ENCODE data around the gene SBF2. TPM values are rescaled to one million over a fixed set of nuclear protein-coding genes. Genes with fewer than 3 reads are reported as not detected.
A peak's percentile ranks its signal among the peaks of the same experiment; 100 is the strongest.

SBF2 gene
- total RNA-seq, 1 experiment from 2014 or later, result 30.2 TPM

- Histone ChIP-seq H2BK120ac (ENCODE audit: low read depth, low read length, poor library complexity, severe bottlenecking) (no peak overlapping the region), H4K5ac (ENCODE audit: insufficient read length, low read depth, low read length) (no peak overlapping the region), H2BK5ac (ENCODE audit: insufficient read length, low read length) (no peak overlapping the region), H3K9ac (ENCODE audit: extremely low read depth, insufficient read length, low read length) (no peak overlapping the region), H3K18ac (ENCODE audit: insufficient read length, low read depth, low read length) (no peak overlapping the region), H3K27ac (ENCODE audit: insufficient read length, low read depth, low read length) (no peak overlapping the region), H3K23ac (ENCODE audit: insufficient read length, low read depth, low read length) (no peak overlapping the region), H3K9me3 (ENCODE audit: control insufficient read depth, low read depth, low read length) (no peaks in the 10 kb centered on the region), H2AFZ (ENCODE audit: low read length) (no peak overlapping the region), H3K4me2 (ENCODE audit: insufficient read depth, insufficient read length, low read length) (no peak overlapping the region), H3T11ph (ENCODE audit: low read length) (no peak overlapping the region), H2BK20ac (ENCODE audit: low read depth, low read length, poor library complexity, severe bottlenecking) (no peak overlapping the region), H3K4ac (ENCODE audit: low read depth, low read length) (no peak overlapping the region), H3K14ac (ENCODE audit: insufficient read depth, low read length) (0 out of 2 replicates have a peak overlapping the region, but pooled peaks have one; percentile 36), H2AK5ac (ENCODE audit: insufficient read length, low read length) (no peak overlapping the region), H4K20me1 (ENCODE audit: control insufficient read depth, insufficient read depth, insufficient read length) (no peaks in the 10 kb centered on the region), H3K4me1 (ENCODE audit: insufficient read depth, low read length) (peaks cover 5% of the 10 kb centered on the region; the same call in 1 of the 2 replicates), H2BK15ac (ENCODE audit: low read depth, low read length) (no peak overlapping the region), H3K79me1 (ENCODE audit: insufficient read depth, low read depth, low read length, poor library complexity, severe bottlenecking) (peaks cover 2% of the 10 kb centered on the region), H3K27me3 (ENCODE audit: insufficient read depth, low read length) (no peaks in the 10 kb centered on the region), H3K79me2 (ENCODE audit: insufficient read depth, low read length) (no peaks in the 10 kb centered on the region; the same call in 1 of the 2 replicates), H4K91ac (ENCODE audit: insufficient read length, low read depth, low read length) (no peak overlapping the region), H4K8ac (replicated peaks; ENCODE audit: insufficient read length, low read depth, low read length) (peak overlapping the region; percentile 3), H3K56ac (ENCODE audit: insufficient read length, low read depth, low read length) (no peak overlapping the region), H3K23me2 (ENCODE audit: insufficient read length, low read depth, low read length, poor library complexity, severe bottlenecking) (no peaks in the 10 kb centered on the region), H2BK12ac (ENCODE audit: insufficient read length, low read depth, low read length) (no peak overlapping the region)
- Mint-ChIP-seq H3K36me3 (ENCODE audit: insufficient read depth in 1 of 3, low read depth in 3 of 3) (peaks cover 14 to 23% (median 21%) of the 10 kb centered on the region in 3 experiments), H3K27ac (peak overlapping the region in 1 of 3 experiments; percentile 27; a peak in 3 of 7 replicates), H3K9me3 (peaks cover 24 to 26% of the 10 kb centered on the region in 2 experiments), H3K4me3 (no peak overlapping the region), H3K27me3 (ENCODE audit: low read depth) (no peaks in the 10 kb centered on the region), H3K4me1 (peaks cover 13 to 14% of the 10 kb centered on the region in 2 experiments)
- DNase-seq, result no peak
- no CpG with 5 or more reads among the region's 1 CpG for WGBS (ENCODE audit: extremely low coverage, insufficient read length, low lambda C conversion rate)
- no peak for TF ChIP-seq CTCF (conservative IDR thresholded peaks at IDR 0.05)
These were observed 88.1 kb downstream of the SBF2 start for GRCh38 chr11:10205928-10206327.

All from H9 (cell line).